Hepatocyte (in vitro differentiated cells): ENCODE data around the gene SPATA22.
"Not testable (repeated sequence)": the region's sequence is repeated elsewhere in the genome, so short reads cannot be mapped to it uniquely, and the experiment has no call there.

Experiments used
- EZH2 ChIP-seq: fragments of 200-600 bp; sonication (generic); IDR thresholded peaks from 2 replicates; pipeline ENCODE4 v1.6.1; 2016; ENCODE audit warnings: antibody characterized with exemption, mild to moderate bottlenecking, borderline replicate concordance
- EZH2phosphoT487 ChIP-seq: fragments of 200-600 bp; sonication (generic); IDR thresholded peaks from one replicate; pipeline ENCODE4 v1.6.1; 2018; ENCODE audit warnings: antibody characterized with exemption, mild to moderate bottlenecking, low read depth, moderate library complexity; ENCODE audit not compliant: unreplicated experiment, severe bottlenecking
- TF ChIP-seq, protein P1 (sequence below): fragments of 200-600 bp; sonication (generic); IDR thresholded peaks from 2 replicates; pipeline ENCODE4 v1.5.1; 2016; ENCODE audit warnings: antibody characterized with exemption, mild to moderate bottlenecking; ENCODE audit not compliant: poor library complexity

DNA sequence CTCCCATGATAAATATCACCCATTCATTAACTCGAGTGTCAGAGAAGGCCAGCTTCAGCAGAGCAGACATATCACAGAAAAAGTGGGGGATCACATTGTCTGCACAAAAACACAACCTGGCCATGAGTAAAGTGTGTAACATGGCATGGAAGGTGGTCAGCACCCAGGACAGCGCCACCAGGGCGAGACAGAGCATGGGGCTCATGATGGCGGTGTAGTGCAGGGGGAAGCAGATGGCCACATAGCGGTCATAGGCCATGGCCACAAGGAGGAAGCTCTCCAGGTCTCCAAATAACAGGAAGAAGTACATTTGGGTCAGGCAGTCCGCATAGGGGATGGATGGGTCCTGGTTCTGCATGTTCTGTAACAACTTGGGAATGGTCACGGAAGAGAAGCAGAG lies 73.8 kb downstream of the SPATA22 start:
- TF ChIP-seq, protein P1, sequence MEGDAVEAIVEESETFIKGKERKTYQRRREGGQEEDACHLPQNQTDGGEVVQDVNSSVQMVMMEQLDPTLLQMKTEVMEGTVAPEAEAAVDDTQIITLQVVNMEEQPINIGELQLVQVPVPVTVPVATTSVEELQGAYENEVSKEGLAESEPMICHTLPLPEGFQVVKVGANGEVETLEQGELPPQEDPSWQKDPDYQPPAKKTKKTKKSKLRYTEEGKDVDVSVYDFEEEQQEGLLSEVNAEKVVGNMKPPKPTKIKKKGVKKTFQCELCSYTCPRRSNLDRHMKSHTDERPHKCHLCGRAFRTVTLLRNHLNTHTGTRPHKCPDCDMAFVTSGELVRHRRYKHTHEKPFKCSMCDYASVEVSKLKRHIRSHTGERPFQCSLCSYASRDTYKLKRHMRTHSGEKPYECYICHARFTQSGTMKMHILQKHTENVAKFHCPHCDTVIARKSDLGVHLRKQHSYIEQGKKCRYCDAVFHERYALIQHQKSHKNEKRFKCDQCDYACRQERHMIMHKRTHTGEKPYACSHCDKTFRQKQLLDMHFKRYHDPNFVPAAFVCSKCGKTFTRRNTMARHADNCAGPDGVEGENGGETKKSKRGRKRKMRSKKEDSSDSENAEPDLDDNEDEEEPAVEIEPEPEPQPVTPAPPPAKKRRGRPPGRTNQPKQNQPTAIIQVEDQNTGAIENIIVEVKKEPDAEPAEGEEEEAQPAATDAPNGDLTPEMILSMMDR = not testable (repeated sequence)
- TF ChIP-seq EZH2, EZH2phosphoT487: not testable (repeated sequence)
